ENCODE results near the gene GUCA1C.

GUCA1C gene

DNA sequence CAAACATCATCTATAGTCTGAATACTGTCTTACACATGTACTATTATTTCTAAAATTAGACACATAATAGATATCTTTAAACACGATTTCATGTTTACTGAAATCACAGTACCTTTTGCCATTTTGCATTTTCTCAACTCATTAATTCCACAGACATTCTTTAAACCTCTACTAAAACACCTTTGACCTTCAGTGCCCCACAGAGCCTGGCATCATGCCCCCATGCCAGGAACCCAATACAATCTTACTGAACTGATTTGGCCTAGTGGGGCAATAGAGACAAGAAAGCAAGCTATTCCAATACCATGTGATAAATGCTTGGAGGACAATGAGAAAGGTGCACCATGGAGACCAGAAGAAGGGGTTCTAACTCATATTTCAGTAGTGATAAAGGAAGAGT lies 19.3 kb upstream of the GUCA1C start:
- H3K4me3 ChIP-seq (ENCODE audit: low read depth, low read length): no peak overlapping the region
- no peak for DNase-seq (ENCODE audit: low read depth)

DNA sequence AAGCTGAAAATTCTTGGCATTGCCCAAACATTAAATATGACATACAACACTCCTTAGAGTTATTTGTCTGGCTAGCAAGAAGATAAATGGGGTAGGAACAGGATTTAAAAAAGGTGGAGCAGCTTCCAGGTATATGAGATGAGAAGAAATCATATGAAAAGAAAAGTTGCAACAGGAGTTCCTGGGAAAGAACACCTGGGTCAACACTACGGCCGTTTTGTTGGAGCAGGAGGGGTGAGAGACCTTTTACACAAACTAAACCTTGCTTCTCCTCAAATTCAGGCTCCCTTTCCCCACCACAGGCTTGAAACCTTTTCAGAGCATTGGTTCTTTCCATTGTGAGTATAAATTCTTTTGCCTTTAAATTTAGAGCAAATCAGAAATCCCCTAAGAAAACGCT lies 18.8 kb upstream of the GUCA1C start:
- no peak overlapping the region for H3K4me3 ChIP-seq (ENCODE audit: low read depth, low read length)
- TF ChIP-seq POLR2A (IDR thresholded peaks at IDR 0.05; ENCODE audit: extremely low read depth, insufficient read length): no peak
- TF ChIP-seq, protein P1, sequence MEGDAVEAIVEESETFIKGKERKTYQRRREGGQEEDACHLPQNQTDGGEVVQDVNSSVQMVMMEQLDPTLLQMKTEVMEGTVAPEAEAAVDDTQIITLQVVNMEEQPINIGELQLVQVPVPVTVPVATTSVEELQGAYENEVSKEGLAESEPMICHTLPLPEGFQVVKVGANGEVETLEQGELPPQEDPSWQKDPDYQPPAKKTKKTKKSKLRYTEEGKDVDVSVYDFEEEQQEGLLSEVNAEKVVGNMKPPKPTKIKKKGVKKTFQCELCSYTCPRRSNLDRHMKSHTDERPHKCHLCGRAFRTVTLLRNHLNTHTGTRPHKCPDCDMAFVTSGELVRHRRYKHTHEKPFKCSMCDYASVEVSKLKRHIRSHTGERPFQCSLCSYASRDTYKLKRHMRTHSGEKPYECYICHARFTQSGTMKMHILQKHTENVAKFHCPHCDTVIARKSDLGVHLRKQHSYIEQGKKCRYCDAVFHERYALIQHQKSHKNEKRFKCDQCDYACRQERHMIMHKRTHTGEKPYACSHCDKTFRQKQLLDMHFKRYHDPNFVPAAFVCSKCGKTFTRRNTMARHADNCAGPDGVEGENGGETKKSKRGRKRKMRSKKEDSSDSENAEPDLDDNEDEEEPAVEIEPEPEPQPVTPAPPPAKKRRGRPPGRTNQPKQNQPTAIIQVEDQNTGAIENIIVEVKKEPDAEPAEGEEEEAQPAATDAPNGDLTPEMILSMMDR (IDR thresholded peaks at IDR 0.05; ENCODE audit: low read depth, low read length): no peak
- no peak for TF ChIP-seq MYC (IDR thresholded peaks at IDR 0.05; ENCODE audit: low read depth, low read length)
- TF ChIP-seq, protein P2, sequence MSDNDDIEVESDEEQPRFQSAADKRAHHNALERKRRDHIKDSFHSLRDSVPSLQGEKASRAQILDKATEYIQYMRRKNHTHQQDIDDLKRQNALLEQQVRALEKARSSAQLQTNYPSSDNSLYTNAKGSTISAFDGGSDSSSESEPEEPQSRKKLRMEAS (IDR thresholded peaks at IDR 0.05; ENCODE audit: low read depth, low read length): no peak
- DNase-seq (ENCODE audit: low read depth): no peak

More for the DNA sequence above, 19.3 kb upstream of the GUCA1C start:
- TF ChIP-seq MYC (IDR thresholded peaks at IDR 0.05; ENCODE audit: low read depth, low read length): no peak
- TF ChIP-seq, protein P2 (IDR thresholded peaks at IDR 0.05; ENCODE audit: low read depth, low read length): no peak
- TF ChIP-seq POLR2A (IDR thresholded peaks at IDR 0.05; ENCODE audit: extremely low read depth, insufficient read length): no peak
- TF ChIP-seq, protein P1 (IDR thresholded peaks at IDR 0.05; ENCODE audit: low read depth, low read length): no peak

DNA sequence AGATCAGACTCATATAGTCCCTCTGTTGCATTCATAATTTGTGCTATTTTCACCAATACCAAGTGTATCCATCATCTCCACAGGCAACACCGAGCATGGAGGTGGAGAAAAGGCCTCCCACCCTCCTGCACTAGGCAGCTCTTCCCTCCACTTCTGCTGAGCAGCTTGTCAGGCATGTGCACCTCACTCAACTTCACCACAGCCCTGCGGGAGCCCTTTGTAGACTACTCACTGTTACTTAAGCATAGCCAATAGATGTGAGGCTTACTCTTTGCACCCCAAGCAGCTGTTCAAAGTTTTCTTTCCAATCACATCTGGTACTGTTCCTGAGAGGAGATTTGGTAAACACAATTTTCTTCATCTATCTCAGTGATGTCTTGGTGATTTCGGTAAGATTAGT lies 16.9 kb upstream of the GUCA1C start:
- TF ChIP-seq POLR2A (IDR thresholded peaks at IDR 0.05; ENCODE audit: extremely low read depth, insufficient read length) (no peak), MYC (IDR thresholded peaks at IDR 0.05; ENCODE audit: low read depth, low read length) (no peak)
- TF ChIP-seq, protein P1 (IDR thresholded peaks at IDR 0.05; ENCODE audit: low read depth, low read length): no peak
- TF ChIP-seq, protein P2 (IDR thresholded peaks at IDR 0.05; ENCODE audit: low read depth, low read length): no peak
- no peak for DNase-seq (ENCODE audit: low read depth)
- H3K4me3 ChIP-seq (ENCODE audit: low read depth, low read length): no peak overlapping the region

DNA sequence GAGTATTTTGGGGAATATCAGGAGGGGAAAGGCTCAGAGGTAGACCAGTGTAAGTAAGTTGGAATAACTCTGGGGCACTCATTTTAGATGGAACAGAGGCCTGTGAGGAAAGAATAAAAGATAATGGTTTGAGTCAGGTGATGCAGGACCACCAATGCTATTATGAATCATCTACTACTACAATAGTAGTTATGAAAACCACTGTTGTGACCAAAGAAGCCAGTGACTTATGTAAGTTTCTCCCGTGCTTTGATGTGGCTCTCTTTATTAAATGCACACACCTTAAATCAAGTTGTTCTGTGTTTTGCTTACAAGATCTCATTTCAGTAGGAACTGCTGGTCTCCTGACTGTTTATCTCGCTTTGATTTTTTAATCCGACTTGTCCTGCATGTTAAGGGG lies 13.1 kb upstream of the GUCA1C start:
- H3K4me3 ChIP-seq (ENCODE audit: low read depth, low read length): no peak overlapping the region
- DNase-seq (ENCODE audit: low read depth): no peak
- no peak for TF ChIP-seq POLR2A (IDR thresholded peaks at IDR 0.05; ENCODE audit: extremely low read depth, insufficient read length)

DNA sequence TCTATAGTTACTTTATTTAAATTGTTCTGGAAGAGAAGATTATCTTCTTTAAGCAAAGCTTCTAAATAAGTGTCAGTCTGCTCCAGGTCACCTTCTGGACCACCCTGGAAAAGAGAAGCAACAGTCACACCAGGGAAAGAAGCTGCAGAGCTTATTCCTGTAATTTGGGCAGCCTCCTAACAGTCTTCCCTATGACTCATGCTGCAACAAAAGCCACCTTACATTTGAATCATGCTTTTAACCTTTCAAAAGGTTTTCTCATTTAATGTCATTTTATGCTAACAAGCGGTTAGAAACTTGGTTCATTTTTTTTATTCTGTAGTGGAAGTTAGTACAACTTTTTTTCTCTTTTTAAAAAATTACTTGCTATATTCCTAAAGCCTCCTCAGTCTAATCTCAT lies 5.3 kb upstream of the GUCA1C start:
- no peak for DNase-seq (ENCODE audit: low read depth)
- no peak for TF ChIP-seq MYC (IDR thresholded peaks at IDR 0.05; ENCODE audit: low read depth, low read length)
- TF ChIP-seq, protein P1 (IDR thresholded peaks at IDR 0.05; ENCODE audit: low read depth, low read length): no peak
- TF ChIP-seq, protein P2 (IDR thresholded peaks at IDR 0.05; ENCODE audit: low read depth, low read length): no peak
- no peak for TF ChIP-seq POLR2A (IDR thresholded peaks at IDR 0.05; ENCODE audit: extremely low read depth, insufficient read length)

DNA sequence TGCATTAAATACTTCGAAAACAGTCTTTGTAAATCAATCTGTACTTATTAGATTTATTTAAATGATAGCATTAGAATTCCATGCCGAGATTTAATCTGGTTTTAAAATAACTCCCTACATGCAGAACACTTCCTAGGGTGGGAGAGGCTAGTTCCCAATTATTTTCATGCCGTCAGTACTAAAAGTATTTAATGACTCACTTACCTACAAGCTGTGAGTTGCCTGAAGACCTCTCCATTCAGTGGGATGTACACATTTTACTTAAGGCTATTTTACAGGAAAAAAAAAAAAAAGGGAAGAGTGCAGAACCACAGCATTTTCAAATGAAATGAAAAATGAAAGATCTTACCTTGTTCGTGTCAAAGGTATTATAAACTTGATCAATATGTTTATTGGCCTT lies 469 bp downstream of the GUCA1C start:
- no peak overlapping the region for H3K4me3 ChIP-seq (ENCODE audit: low read depth, low read length)

More for the DNA sequence above, 5.3 kb upstream of the GUCA1C start:
- H3K4me3 ChIP-seq (ENCODE audit: low read depth, low read length): no peak overlapping the region

More for the DNA sequence above, 469 bp downstream of the GUCA1C start:
- no peak for DNase-seq (ENCODE audit: low read depth)
- TF ChIP-seq POLR2A (IDR thresholded peaks at IDR 0.05; ENCODE audit: extremely low read depth, insufficient read length) (no peak), MYC (IDR thresholded peaks at IDR 0.05; ENCODE audit: low read depth, low read length) (no peak)
- TF ChIP-seq, protein P2 (IDR thresholded peaks at IDR 0.05; ENCODE audit: low read depth, low read length): no peak
- TF ChIP-seq, protein P1 (IDR thresholded peaks at IDR 0.05; ENCODE audit: low read depth, low read length): no peak

All from NB4 (cell line).